AG04450 (cell line): Measurements from ENCODE around the gene PARD3B. TPM values are rescaled to one million over a fixed set of nuclear protein-coding genes. Genes with fewer than 3 reads are reported as not detected.

Source experiments
- CTCF ChIA-PET: fragments of 300-600, 350-600 bp; formaldehyde crosslinking; extraction: SDS; loops from one replicate; lab custom pipeline; 2022; ENCODE audit warnings: antibody characterized with exemption, inconsistent platforms; lab: Charles Lee
- POLR2A ChIA-PET: fragments of 350-600 bp; formaldehyde crosslinking; extraction: SDS; loops from one replicate; lab custom pipeline; 2021; ENCODE audit warnings: antibody characterized with exemption, inconsistent platforms; lab: Yijun Ruan, JAX
- DNase-seq: peaks from one replicate; pipeline ENCODE4 v3.0.0-alpha.2; 2011; ENCODE audit warnings: low read depth, low spot score
- H3K27ac ChIP-seq: one replicate; pipeline ENCODE4 v1.5.1; 2012; ENCODE audit warnings: low read depth, low read length, control low read depth
- H3K27me3 ChIP-seq: one replicate; pipeline ENCODE4 v1.6.0; 2012; ENCODE audit warnings: low read length; ENCODE audit not compliant: control insufficient read depth, insufficient read depth
- H3K4me3 ChIP-seq: 2 replicates; pipeline ENCODE4 v1.5.1; 2011; ENCODE audit warnings: mild to moderate bottlenecking, low read depth, low read length, control low read depth
- H3K9me3 ChIP-seq: 2 replicates; pipeline ENCODE4 v1.5.1; 2012; ENCODE audit warnings: low read length; ENCODE audit not compliant: control insufficient read depth, insufficient read depth
- polyA plus RNA-seq: library from polyadenylated mRNA; depleted of rRNA; stranded (reverse); fragments of >200 nt; gene quantifications from 2 replicates; pipeline ENCODE4 v1.2.3, GENCODE V29; 2011
- TF ChIP-seq, protein P1 (sequence below): IDR thresholded peaks from 2 replicates; pipeline ENCODE4 v1.5.1; 2011; ENCODE audit warnings: low read depth, low read length, control low read depth, inconsistent platforms

PARD3B gene
- polyA plus RNA-seq, 1 experiment: 8.5 TPM

DNA sequence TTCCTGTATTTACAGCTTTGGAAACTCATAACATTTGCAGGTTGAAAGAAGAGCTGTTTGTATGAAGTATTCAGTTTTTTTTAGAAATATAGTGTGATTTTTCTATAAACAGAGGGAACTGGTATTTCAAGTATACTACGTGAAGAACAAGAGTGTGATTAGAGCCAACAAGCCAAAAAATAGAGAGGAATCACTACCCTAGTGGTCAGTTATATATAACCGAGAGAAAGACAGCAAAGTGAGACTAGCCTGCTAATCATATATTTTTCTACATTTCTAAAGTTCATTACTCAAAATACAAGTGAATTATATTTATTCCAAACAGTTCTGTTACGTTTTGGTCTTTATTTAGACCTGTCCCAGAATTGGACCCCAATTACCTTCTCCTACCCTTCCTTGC lies 692.2 kb downstream of the PARD3B start:
- TF ChIP-seq, protein P1, sequence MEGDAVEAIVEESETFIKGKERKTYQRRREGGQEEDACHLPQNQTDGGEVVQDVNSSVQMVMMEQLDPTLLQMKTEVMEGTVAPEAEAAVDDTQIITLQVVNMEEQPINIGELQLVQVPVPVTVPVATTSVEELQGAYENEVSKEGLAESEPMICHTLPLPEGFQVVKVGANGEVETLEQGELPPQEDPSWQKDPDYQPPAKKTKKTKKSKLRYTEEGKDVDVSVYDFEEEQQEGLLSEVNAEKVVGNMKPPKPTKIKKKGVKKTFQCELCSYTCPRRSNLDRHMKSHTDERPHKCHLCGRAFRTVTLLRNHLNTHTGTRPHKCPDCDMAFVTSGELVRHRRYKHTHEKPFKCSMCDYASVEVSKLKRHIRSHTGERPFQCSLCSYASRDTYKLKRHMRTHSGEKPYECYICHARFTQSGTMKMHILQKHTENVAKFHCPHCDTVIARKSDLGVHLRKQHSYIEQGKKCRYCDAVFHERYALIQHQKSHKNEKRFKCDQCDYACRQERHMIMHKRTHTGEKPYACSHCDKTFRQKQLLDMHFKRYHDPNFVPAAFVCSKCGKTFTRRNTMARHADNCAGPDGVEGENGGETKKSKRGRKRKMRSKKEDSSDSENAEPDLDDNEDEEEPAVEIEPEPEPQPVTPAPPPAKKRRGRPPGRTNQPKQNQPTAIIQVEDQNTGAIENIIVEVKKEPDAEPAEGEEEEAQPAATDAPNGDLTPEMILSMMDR: peak; percentile 25; the same call in 1 of the 2 replicates
- POLR2A ChIA-PET: no interaction called here

DNA sequence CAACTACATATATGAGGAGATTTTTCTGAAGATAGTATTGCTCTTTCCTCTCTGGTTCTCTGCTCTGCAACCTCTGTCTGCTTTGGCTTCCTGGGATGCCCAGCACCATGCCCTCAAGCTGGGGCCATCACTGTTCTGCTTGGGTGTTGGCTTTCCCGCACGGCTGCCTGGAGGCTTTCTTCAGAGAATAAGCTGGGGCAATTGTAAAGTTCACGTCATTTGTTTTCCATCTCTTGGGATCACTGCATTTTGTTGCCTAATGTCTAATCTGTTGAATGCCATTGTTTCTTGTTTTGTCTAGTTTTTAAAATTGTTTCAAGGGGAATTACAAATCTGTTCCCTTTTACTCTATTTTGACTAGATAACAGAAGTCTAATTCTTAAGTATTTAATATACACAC lies 699.7 kb downstream of the PARD3B start:
- H3K9me3 ChIP-seq: no peaks in the 10 kb centered on the region; the same call in 1 of the 2 replicates
- no peak for DNase-seq
- ChIA-PET POLR2A (no interaction called here), CTCF (no interaction called here)
- no peak overlapping the region for H3K4me3 ChIP-seq
- H3K27me3 ChIP-seq: no peaks in the 10 kb centered on the region
- TF ChIP-seq, protein P1: no peak
- no peak overlapping the region for H3K27ac ChIP-seq

More for the DNA sequence above, 692.2 kb downstream of the PARD3B start:
- H3K9me3 ChIP-seq: no peaks in the 10 kb centered on the region
- H3K4me3 ChIP-seq: no peak overlapping the region
- no peaks in the 10 kb centered on the region for H3K27me3 ChIP-seq
- CTCF ChIA-PET: interaction anchor here (0.9 kb wide), 1 partner anchor 18 kb away, joined by 3 read pairs; no protein-coding TSS in a partner anchor
- H3K27ac ChIP-seq: no peak overlapping the region
- DNase-seq: no peak

DNA sequence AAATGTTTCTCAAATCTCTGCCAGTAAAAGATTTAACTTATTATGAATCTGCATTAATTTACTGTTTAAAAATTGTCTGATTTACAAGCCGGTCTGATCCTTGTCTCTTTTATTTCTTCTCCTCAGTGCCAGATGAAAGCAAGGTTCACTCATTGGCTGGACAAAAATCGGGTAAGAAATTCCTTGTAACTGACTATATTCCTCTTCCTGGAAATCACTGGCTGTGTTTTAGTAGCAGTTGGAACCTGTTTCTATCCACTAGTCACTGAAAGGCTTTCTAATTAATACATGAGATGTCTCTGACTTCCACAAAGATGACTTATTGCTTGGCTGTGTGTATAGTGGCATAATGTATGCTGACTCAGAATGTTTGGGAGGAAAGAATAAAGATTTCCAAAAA lies 700.4 kb downstream of the PARD3B start:
- DNase-seq: no peak
- ChIA-PET CTCF (no interaction called here), POLR2A (no interaction called here)
- H3K27me3 ChIP-seq: no peaks in the 10 kb centered on the region
- H3K9me3 ChIP-seq: no peaks in the 10 kb centered on the region; the same call in 1 of the 2 replicates
- H3K27ac ChIP-seq: no peak overlapping the region
- TF ChIP-seq, protein P1: no peak
- H3K4me3 ChIP-seq: no peak overlapping the region

DNA sequence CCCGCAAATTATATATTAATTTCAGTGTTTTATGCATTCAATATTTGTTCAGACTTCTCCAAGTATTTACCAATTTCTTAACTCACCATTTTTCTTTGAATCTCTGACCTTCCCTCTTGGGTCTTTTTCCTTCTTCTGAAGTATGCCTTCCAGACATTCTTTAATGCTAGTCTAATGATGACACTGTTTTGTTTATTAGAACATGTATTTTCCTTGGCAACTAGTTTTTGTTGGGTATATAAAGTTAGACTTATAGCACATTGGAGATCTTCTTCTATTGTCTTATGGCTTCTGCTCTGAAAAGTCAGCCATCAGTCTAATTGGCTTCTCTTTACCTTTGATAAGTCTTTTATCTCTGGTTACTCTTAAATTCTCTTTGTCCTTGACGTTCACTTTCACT lies 713.8 kb downstream of the PARD3B start:
- Histone ChIP-seq H3K4me3 (no peak overlapping the region), H3K27me3 (no peaks in the 10 kb centered on the region), H3K27ac (no peak overlapping the region), H3K9me3 (no peaks in the 10 kb centered on the region)
- no peak for DNase-seq
- CTCF ChIA-PET: interaction anchor here (0.5 kb wide), 1 partner anchor 317 kb away, joined by 3 read pairs; no protein-coding TSS in a partner anchor
- TF ChIP-seq, protein P1: no peak
- POLR2A ChIA-PET: no interaction called here

DNA sequence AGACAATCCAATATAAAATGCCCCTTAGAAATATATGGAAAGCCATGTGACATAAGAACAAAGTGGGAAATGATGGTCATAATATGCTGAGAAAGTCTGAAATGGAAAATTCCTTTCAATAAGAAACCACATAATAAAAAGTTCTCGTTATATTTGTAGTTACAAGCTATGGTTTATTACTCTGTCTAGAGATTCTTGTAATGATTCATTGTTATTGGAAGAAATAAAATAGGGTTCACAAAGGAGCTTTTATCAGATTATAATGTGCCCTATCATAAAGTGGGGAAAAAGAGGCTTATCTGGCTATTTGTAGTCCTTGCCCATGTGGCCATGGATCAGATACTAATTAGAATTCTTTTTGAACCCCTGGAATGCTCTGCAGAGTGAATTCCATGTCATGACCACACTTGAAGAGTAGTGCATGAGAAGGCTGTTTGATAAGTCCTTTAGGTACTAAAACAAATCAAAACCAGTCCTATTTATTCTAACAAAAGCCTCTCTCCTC lies 716.3 kb downstream of the PARD3B start:
- DNase-seq: no peak
- ChIA-PET POLR2A (no interaction called here), CTCF (interaction anchor here (0.8 kb wide), 1 partner anchor 414 kb away, joined by 3 read pairs; no protein-coding TSS in a partner anchor)
- no peaks in the 10 kb centered on the region for H3K27me3 ChIP-seq
- no peak overlapping the region for H3K27ac ChIP-seq
- TF ChIP-seq, protein P1: no peak
- H3K4me3 ChIP-seq: no peak overlapping the region
- H3K9me3 ChIP-seq: no peaks in the 10 kb centered on the region
